Lower leg skin (tissue), 3 donors: ENCODE measurements around the gene FOLR3.
"Not testable (repeated sequence)": the region's sequence is repeated elsewhere in the genome, so short reads cannot be mapped to it uniquely, and the experiment has no call there.

ENCODE experiments used
- CTCF ChIP-seq, 3 donors: fragments of 450-650 bp; IDR thresholded peaks; one replicate each; pipeline ENCODE4 v1.5.1; 2016; ENCODE audit warnings: antibody characterized with exemption in 3 of 3, mild to moderate bottlenecking in 3 of 3, moderate library complexity in 2 of 3
- POLR2A ChIP-seq, 2 donors: fragments of 450-650 bp; IDR thresholded peaks; one replicate each; pipeline ENCODE4 v1.6.1; 2016 to 2017; ENCODE audit warnings: antibody characterized with exemption in 2 of 2, mild to moderate bottlenecking in 1 of 2, moderate library complexity in 1 of 2

GRCh38 chr11:72181553-72181958 is 46.0 kb downstream of the FOLR3 start:
- TF ChIP-seq CTCF, POLR2A (IDR thresholded peaks at IDR 0.05): not testable (repeated sequence)
